RWPE2 (cell line): Measurements from ENCODE around the gene CES3.

ENCODE experiments used
- ATAC-seq: fragments of 200-7000 bp; cut with Tn5 transposase; 3 replicates; pipeline ENCODE4 v1.9.1; 2021; ENCODE audit warnings: low read depth
- DNase-seq: peaks from one replicate; pipeline ENCODE4 v3.0.0-alpha.2; 2020; ENCODE audit warnings: low spot score
- H3K27ac ChIP-seq: fragments of 450-650 bp; 2 replicates; pipeline ENCODE4 v1.5.1; 2017; ENCODE audit warnings: mild to moderate bottlenecking; ENCODE audit not compliant: poor library complexity, severe bottlenecking
- H3K27me3 ChIP-seq: fragments of 250-450 bp; sonication (Bioruptor Pico); 2 replicates; pipeline ENCODE4 v1.5.1; 2021; ENCODE audit warnings: mild to moderate bottlenecking, moderate library complexity; ENCODE audit not compliant: insufficient read depth, poor library complexity, severe bottlenecking
- H3K36me3 ChIP-seq: fragments of 250-450 bp; sonication (Bioruptor Pico); 2 replicates; pipeline ENCODE4 v1.5.1; 2020; ENCODE audit warnings: low read depth, mild to moderate bottlenecking, moderate library complexity
- H3K4me1 ChIP-seq: fragments of 250-450 bp; sonication (Bioruptor Pico); 2 replicates; pipeline ENCODE4 v1.5.1; 2021; ENCODE audit warnings: mild to moderate bottlenecking, moderate library complexity; ENCODE audit not compliant: insufficient read depth, poor library complexity, severe bottlenecking
- H3K4me3 ChIP-seq: fragments of 250-450 bp; sonication (Bioruptor Pico); 2 replicates; pipeline ENCODE4 v1.5.1; 2021; ENCODE audit warnings: mild to moderate bottlenecking, moderate library complexity; ENCODE audit not compliant: severe bottlenecking
- H3K9me3 ChIP-seq: fragments of 250-450 bp; sonication (Bioruptor Pico); 2 replicates; pipeline ENCODE4 v1.5.1; 2021; ENCODE audit warnings: mild to moderate bottlenecking, moderate library complexity; ENCODE audit not compliant: severe bottlenecking
- TF ChIP-seq, protein P1 (sequence below): fragments of 450-650 bp; IDR thresholded peaks from one replicate; pipeline ENCODE4 v1.5.1; 2017; ENCODE audit warnings: mild to moderate bottlenecking, moderate library complexity; ENCODE audit not compliant: poor library complexity, severe bottlenecking

The CES3 gene

GRCh38 chr16:66975302-66975893, 14.3 kb downstream of the CES3 start:
- no peaks in the 10 kb centered on the region for H3K27me3 ChIP-seq
- TF ChIP-seq, protein P1, sequence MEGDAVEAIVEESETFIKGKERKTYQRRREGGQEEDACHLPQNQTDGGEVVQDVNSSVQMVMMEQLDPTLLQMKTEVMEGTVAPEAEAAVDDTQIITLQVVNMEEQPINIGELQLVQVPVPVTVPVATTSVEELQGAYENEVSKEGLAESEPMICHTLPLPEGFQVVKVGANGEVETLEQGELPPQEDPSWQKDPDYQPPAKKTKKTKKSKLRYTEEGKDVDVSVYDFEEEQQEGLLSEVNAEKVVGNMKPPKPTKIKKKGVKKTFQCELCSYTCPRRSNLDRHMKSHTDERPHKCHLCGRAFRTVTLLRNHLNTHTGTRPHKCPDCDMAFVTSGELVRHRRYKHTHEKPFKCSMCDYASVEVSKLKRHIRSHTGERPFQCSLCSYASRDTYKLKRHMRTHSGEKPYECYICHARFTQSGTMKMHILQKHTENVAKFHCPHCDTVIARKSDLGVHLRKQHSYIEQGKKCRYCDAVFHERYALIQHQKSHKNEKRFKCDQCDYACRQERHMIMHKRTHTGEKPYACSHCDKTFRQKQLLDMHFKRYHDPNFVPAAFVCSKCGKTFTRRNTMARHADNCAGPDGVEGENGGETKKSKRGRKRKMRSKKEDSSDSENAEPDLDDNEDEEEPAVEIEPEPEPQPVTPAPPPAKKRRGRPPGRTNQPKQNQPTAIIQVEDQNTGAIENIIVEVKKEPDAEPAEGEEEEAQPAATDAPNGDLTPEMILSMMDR: no peak
- H3K27ac ChIP-seq: no peak overlapping the region
- no peaks in the 10 kb centered on the region for H3K36me3 ChIP-seq
- H3K9me3 ChIP-seq: no peaks in the 10 kb centered on the region
- ATAC-seq (no peak), DNase-seq (no peak)
- H3K4me1 ChIP-seq: peaks cover 16% of the 10 kb centered on the region
- no peak overlapping the region for H3K4me3 ChIP-seq

DNA sequence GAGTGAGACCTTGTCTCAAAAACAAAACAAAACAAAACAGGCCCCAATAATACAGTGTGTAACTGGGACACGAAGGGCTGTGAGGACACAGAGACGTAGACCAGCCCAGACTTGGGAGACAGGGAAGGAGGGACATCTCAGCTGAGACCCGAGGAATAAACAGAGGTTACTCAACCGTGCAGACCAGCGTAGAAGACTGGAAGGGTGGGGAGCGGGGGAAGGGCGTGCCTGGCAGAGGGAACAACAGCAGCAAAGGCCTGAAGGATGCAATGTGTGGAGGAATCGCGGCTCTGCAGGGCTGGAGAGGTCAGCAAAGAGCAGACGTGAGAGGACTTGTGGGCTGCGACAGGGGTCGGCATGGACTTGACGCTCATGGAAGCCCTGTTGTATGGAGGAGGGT, 15.7 kb downstream of the CES3 start:
- DNase-seq: no peak
- peaks cover 4% of the 10 kb centered on the region for H3K4me1 ChIP-seq
- no peak for ATAC-seq

DNA sequence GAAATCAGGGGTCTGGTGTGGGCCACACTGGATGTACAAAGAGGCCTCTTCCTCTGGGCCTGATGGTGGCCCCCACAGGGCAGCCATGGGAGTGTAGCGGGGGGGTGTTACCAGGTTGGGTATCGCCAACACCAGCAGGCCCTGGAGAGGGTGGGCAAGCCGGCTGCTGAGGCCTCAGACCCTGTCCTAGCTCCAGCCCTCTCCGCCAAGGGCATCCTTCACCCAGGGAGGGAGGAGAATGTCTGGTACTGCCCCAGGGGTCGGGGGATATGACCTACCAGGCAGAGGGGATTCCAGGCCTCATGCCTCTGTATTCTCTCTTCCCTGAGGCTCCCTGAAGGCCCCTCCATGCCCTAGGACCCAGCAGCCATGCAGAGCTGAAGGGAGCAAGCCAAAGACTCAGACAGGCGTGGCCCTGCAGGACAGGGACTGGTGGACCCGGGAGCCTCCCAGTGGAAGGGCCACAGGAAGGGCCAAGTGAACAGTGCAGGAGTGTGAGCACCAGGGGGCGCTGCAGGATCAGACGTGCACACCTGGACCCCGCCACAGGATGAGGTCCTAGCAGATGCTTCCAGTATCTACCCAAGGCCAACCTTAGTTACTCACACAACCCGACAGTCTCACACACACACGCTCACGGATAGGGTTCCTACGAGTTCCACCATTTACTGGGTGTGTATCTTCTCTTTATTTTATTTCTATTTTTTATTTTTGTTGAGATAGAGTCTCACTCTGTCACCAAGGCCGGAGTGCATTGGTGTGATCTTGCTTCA, 16.5 kb downstream of the CES3 start:
- H3K4me1 ChIP-seq: no peaks in the 10 kb centered on the region

More for the DNA sequence above, 15.7 kb downstream of the CES3 start:
- TF ChIP-seq, protein P1: no peak
- H3K4me3 ChIP-seq: no peak overlapping the region
- no peaks in the 10 kb centered on the region for H3K9me3 ChIP-seq
- H3K36me3 ChIP-seq: no peaks in the 10 kb centered on the region
- H3K27ac ChIP-seq: no peak overlapping the region
- H3K27me3 ChIP-seq: no peaks in the 10 kb centered on the region

DNA sequence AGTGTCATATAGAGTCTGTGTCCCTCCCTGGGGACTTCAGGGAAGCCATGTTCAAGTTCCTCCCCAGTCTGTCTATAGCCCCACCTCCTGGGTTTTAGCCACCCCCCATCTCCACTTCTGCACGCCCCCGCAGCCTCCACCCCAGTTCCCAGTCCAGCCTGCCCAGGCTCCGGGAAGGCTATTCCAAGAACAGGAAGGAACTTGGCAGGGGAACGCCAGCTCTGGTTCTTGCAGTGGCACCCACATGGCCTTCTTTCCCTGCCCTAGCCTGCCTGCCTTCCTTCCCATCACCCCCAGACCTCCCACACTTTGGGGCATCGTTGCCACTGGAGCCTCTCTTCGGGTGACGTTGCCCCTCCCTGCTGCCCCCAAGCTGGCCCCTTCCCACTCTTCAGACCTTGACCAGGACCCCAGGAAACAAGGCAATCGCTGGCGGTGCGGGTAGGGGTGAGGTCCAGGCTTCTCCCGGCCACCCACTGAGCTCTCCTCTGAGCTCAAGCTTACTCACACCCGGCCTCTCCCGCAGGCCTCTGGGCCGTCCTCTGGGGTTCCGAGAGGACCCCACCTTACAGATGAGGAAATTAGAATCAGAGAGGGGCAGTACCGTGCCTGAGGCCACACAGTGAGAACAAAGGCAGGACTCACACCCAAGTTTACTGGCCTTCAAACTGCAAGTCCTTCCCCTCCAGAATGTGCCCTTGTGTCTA, 18.1 kb downstream of the CES3 start:
- Histone ChIP-seq H3K27me3 (no peaks in the 10 kb centered on the region), H3K4me3 (no peak overlapping the region), H3K36me3 (no peaks in the 10 kb centered on the region), H3K27ac (no peak overlapping the region), H3K4me1 (no peaks in the 10 kb centered on the region), H3K9me3 (no peaks in the 10 kb centered on the region)
- TF ChIP-seq, protein P1: no peak
- DNase-seq (no peak), ATAC-seq (no peak)

More for the DNA sequence above, 16.5 kb downstream of the CES3 start:
- Histone ChIP-seq H3K27ac (no peak overlapping the region), H3K4me3 (no peak overlapping the region), H3K9me3 (no peaks in the 10 kb centered on the region), H3K27me3 (no peaks in the 10 kb centered on the region), H3K36me3 (no peaks in the 10 kb centered on the region)
- ATAC-seq (peak; percentile 97), DNase-seq (peak; percentile 84)
- TF ChIP-seq, protein P1: peak; percentile 96
